K562 (cell line): ENCODE data around the gene SLC25A1. TPM values are rescaled to one million over a fixed set of nuclear protein-coding genes. Genes with fewer than 3 reads are reported as not detected.

ENCODE experiments used
- CBX3 ChIP-seq, 2 experiments: IDR thresholded peaks; 1 replicate in 1 of 2; 2 replicates in 1 of 2; pipeline ENCODE4 v1.6.1; 2012; ENCODE audit warnings: inconsistent platforms in 2 of 2, low read length in 2 of 2, borderline replicate concordance in 1 of 2, control low read depth in 1 of 2
- FOXA3 ChIP-seq, 2 experiments: fragments of 450-650 bp in 1 of 2; sonication (generic) in 1 of 2; formaldehyde crosslinking; IDR thresholded peaks in 1 of 2; conservative IDR thresholded peaks in 1 of 2; 2 replicates each; pipeline versions ENCODE4 v1.4.0 to v1.8.0; 2020 to 2022; ENCODE audit warnings: mild to moderate bottlenecking in 2 of 2, missing genetic modification reagents in 1 of 2
- GATAD2A ChIP-seq: fragments of 450-650 bp; IDR thresholded peaks from 2 replicates; pipeline ENCODE4 v1.6.1; 2017
- GTF2A2 ChIP-seq: IDR thresholded peaks from 2 replicates; pipeline ENCODE4 v1.6.1; 2016; ENCODE audit warnings: mild to moderate bottlenecking, missing genetic modification characterization, missing compliant biosample characterization
- HCFC1 ChIP-seq: IDR thresholded peaks from 2 replicates; pipeline ENCODE4 v1.6.1; 2012; ENCODE audit warnings: low read depth, low read length, improper control_type of control experiment
- HEY1 ChIP-seq: fragments of 250-450 bp; sonication (Bioruptor Pico); IDR thresholded peaks from 2 replicates; pipeline ENCODE4 v1.5.0; 2020; ENCODE audit warnings: mild to moderate bottlenecking, moderate library complexity, borderline replicate concordance
- KDM1A ChIP-seq, 2 experiments: fragments of 450-650 bp; IDR thresholded peaks; 2 replicates each; pipeline ENCODE4 v1.6.1; 2016; ENCODE audit warnings: mild to moderate bottlenecking in 2 of 2
- KLF10 ChIP-seq: fragments of 250-450 bp; sonication (Bioruptor Pico); IDR thresholded peaks from 2 replicates; pipeline ENCODE4 v1.6.1; 2021; ENCODE audit warnings: matching md5 sums
- MTA1 ChIP-seq: fragments of 450-650 bp; IDR thresholded peaks from 2 replicates; pipeline ENCODE4 v1.6.1; 2017; ENCODE audit warnings: borderline replicate concordance
- MTA3 ChIP-seq: fragments of 450-650 bp; formaldehyde crosslinking; IDR thresholded peaks from 2 replicates; pipeline ENCODE4 v1.6.1; 2017; ENCODE audit warnings: mild to moderate bottlenecking, borderline replicate concordance
- NCOA6 ChIP-seq: fragments of 450-650 bp; IDR thresholded peaks from 2 replicates; pipeline ENCODE4 v1.6.1; 2017; ENCODE audit warnings: mild to moderate bottlenecking
- NFRKB ChIP-seq: fragments of 450-650 bp; IDR thresholded peaks from 2 replicates; pipeline ENCODE4 v1.6.1; 2016; ENCODE audit warnings: low read depth
- PML ChIP-seq: IDR thresholded peaks from 2 replicates; pipeline ENCODE4 v1.6.1; 2012; ENCODE audit warnings: low read length, inconsistent platforms
- POU5F1 ChIP-seq: fragments of 150-350 bp; IDR thresholded peaks from 2 replicates; pipeline ENCODE4 v1.6.1; 2014; ENCODE audit warnings: borderline replicate concordance, low read length, low read depth, mild to moderate bottlenecking; ENCODE audit not compliant: partially characterized antibody
- RBM34 ChIP-seq: fragments of 200-400 bp; formaldehyde crosslinking; IDR thresholded peaks from 2 replicates; pipeline ENCODE4 v1.6.1; 2018; ENCODE audit warnings: low read length, borderline replicate concordance; ENCODE audit not compliant: insufficient read depth
- SAFB ChIP-seq: fragments of 200-400 bp; formaldehyde crosslinking; IDR thresholded peaks from 2 replicates; pipeline ENCODE4 v1.6.1; 2017; ENCODE audit warnings: low read depth, low read length, borderline replicate concordance
- SMAD2 ChIP-seq: fragments of 150-350 bp; IDR thresholded peaks from 2 replicates; pipeline ENCODE4 v1.6.1; 2014; ENCODE audit warnings: low read depth, mild to moderate bottlenecking, low read length
- ZNF143 ChIP-seq: sonication (generic); formaldehyde crosslinking; IDR thresholded peaks from 2 replicates; pipeline ENCODE4 v1.9.0; 2022; ENCODE audit warnings: mild to moderate bottlenecking, missing genetic modification reagents
- ZNF316 ChIP-seq: fragments of 450-650 bp; IDR thresholded peaks from 2 replicates; pipeline ENCODE4 v1.6.1; 2016
- ZNF77 ChIP-seq: fragments of 250-450 bp; sonication (Bioruptor Pico); IDR thresholded peaks from 2 replicates; pipeline ENCODE4 v1.5.0; 2020
- polyA plus RNA-seq, 8 experiments: library from polyadenylated mRNA; depleted of rRNA in 4 of 8; stranded (reverse) in 5 of 8; unstranded in 3 of 8; fragments of >200 nt; fragmentation: Nextera tagmentation in 2 of 8; fragmentation: Illumina TruSeq in 1 of 8; extraction: Ambion mirVana in 2 of 8; extraction: Trizol in 1 of 8; gene quantifications; 2 replicates each; pipeline versions ENCODE4 v1.2.1 to v1.2.3, GENCODE V29; 2011 to 2014; ENCODE audit warnings: inconsistent platforms in 1 of 8, missing spikeins in 1 of 8
- total RNA-seq, 7 experiments: library from RNA; depleted of rRNA in 6 of 7; stranded (reverse); fragments of >200 nt in 6 of 7; fragmentation: Illumina TruSeq in 2 of 7; extraction: Trizol in 2 of 7; gene quantifications; 2 replicates each; pipeline versions ENCODE4 v1.2.1 to v1.2.3, GENCODE V29; 2011 to 2021; ENCODE audit warnings: low replicate concordance in 1 of 7
- TF ChIP-seq, protein P1 (sequence below), 2 experiments: fragments of 450-650 bp; IDR thresholded peaks; 2 replicates each; pipeline ENCODE4 v1.6.1; 2016; ENCODE audit warnings: mild to moderate bottlenecking in 2 of 2, borderline replicate concordance in 1 of 2, low read depth in 1 of 2, moderate library complexity in 1 of 2
- TF ChIP-seq, protein P2 (sequence below): sonication (generic); formaldehyde crosslinking; IDR thresholded peaks from 2 replicates; pipeline ENCODE4 v1.9.0; 2022; ENCODE audit warnings: mild to moderate bottlenecking, missing genetic modification reagents

Gene SLC25A1
- total and polyA plus RNA-seq, 9 of the 15 experiments (the other 6 are each of a cell fraction or from before 2014, with no cell fraction given), result 11.0 to 408 (median 110) TPM

DNA sequence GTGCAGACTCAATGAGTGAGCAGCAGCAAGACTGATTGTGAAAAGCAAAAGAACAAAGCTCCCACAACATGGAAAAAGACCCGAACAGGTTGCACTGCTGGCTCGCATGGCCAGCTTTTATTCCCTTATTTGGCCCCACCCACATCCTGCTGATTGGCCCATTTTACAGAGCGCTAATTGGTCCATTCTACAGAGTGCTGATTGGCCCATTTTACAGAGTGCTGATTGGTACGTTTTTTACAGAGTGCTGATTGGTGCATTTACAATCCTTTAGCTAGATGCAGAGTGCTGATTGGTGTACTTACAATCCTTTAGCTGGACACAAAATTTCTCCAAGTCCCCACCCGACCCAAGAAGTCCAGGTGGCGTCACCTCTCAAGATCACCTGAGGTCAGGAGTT is 15.3 kb upstream of the SLC25A1 start (continued):
- TF ChIP-seq, protein P1, sequence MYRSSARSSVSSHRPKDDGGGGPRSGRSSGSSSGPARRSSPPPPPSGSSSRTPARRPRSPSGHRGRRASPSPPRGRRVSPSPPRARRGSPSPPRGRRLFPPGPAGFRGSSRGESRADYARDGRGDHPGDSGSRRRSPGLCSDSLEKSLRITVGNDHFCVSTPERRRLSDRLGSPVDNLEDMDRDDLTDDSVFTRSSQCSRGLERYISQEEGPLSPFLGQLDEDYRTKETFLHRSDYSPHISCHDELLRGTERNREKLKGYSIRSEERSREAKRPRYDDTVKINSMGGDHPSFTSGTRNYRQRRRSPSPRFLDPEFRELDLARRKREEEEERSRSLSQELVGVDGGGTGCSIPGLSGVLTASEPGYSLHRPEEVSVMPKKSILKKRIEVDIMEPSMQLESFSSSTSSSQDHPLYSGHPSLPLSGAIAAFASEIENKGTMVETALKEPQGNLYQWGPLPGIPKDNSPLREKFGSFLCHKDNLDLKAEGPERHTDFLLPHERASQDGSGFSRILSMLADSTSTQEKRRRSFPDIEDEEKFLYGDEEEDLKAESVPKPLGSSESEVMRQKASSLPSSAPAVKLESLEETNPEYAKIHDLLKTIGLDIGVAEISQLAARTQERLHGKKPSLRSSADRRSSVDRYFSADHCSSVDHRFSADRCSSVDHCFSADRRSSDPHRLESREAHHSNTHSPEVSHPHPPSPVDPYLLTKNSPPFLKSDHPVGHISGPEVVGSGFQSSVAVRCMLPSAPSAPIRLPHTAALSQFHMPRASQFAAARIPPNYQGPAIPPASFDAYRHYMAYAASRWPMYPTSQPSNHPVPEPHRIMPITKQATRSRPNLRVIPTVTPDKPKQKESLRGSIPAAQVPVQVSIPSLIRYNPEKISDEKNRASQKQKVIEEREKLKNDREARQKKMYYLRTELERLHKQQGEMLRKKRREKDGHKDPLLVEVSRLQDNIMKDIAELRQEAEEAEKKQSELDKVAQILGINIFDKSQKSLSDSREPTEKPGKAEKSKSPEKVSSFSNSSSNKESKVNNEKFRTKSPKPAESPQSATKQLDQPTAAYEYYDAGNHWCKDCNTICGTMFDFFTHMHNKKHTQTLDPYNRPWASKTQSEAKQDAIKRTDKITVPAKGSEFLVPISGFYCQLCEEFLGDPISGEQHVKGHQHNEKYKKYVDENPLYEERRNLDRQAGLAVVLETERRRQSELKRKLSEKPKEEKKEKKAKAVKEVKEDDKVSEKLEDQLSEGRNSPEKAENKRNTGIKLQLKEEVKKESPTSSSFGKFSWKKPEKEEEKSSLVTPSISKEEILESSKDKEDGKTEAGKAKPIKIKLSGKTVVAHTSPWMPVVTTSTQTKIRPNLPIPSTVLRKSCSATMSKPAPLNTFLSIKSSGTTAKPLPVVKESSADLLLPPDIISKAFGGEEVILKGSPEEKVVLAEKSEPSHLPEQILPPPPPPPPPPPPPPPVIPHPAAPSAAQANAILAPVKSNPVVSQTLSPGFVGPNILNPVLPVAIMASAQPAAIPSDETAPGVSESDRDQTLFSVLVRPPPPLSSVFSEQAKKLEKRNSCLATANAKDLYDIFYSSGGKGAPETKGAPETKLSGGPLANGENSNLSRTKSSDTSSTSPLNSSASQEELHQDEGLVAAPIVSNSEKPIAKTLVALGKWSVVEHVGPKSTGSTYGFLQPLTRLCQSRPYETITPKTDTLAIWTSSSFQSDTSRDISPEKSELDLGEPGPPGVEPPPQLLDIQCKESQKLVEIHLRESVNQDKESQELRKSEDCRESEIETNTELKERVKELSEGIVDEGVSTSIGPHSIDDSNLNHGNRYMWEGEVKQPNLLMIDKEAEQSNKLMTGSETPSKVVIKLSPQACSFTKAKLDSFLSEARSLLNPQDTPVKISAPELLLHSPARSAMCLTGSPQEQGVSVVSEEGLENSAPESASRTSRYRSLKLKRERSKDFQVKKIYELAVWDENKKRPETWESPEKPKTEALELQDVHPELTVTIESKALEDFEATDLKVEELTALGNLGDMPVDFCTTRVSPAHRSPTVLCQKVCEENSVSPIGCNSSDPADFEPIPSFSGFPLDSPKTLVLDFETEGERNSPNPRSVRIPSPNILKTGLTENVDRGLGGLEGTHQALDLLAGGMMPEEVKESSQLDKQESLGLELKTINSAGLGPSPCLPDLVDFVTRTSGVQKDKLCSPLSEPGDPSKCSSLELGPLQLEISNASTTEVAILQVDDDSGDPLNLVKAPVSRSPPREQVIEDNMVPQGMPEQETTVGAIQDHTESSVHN (IDR thresholded peaks at IDR 0.05; ENCODE audit: borderline replicate concordance in 1 of 2, low read depth in 1 of 2), result no peak
- TF ChIP-seq HCFC1 (no peak), KDM1A (IDR thresholded peaks at IDR 0.05) (no peak), GATAD2A (no peak), SMAD2 (no peak), ZNF316 (peak; percentile 96), ZNF143 (peak; percentile 3; the same call in 1 of the 2 replicates), POU5F1 (no peak), NFRKB (no peak), GTF2A2 (tag) (no peak), FOXA3 (CRISPR knock-in tag; conservative IDR thresholded peaks at IDR 0.05 in 1 of 2, IDR thresholded peaks at IDR 0.05 in 1 of 2) (no peak), ZNF77 (CRISPR knock-in tag) (no peak), PML (no peak), KLF10 (CRISPR knock-in tag) (no peak), NCOA6 (no peak), SAFB (no peak), RBM34 (no peak), CBX3 (IDR thresholded peaks at IDR 0.05; ENCODE audit: borderline replicate concordance in 1 of 2, low read length in 2 of 2) (no peak), MTA1 (no peak), HEY1 (CRISPR knock-in tag) (no peak), MTA3 (peak; percentile 28; the same call in 1 of the 2 replicates)
- TF ChIP-seq, protein P2, sequence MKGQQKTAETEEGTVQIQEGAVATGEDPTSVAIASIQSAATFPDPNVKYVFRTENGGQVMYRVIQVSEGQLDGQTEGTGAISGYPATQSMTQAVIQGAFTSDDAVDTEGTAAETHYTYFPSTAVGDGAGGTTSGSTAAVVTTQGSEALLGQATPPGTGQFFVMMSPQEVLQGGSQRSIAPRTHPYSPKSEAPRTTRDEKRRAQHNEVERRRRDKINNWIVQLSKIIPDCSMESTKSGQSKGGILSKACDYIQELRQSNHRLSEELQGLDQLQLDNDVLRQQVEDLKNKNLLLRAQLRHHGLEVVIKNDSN, result 0 out of 2 replicates have a peak, but pooled peaks have one; percentile 16
